ENCODE data around the gene ZNF222.

ZNF222 gene

GRCh38 chr19:44059229-44059628 is 34.0 kb downstream of the ZNF222 start:
- no peak for TF ChIP-seq CTCF (IDR thresholded peaks at IDR 0.05)
- DNase-seq: no peak
- Mint-ChIP-seq H3K4me1 (no peaks in the 10 kb centered on the region), H3K4me3 (no peak overlapping the region), H3K27me3 (ENCODE audit: low read depth, poor library complexity) (no peaks in the 10 kb centered on the region), H3K36me3 (ENCODE audit: low read depth) (peaks cover 98% of the 10 kb centered on the region), H3K27ac (no peak overlapping the region), H3K9me3 (peaks cover 24% of the 10 kb centered on the region)

GRCh38 chr19:44061038-44061437 is 35.9 kb downstream of the ZNF222 start:
- H3K27ac Mint-ChIP-seq: no peak overlapping the region
- H3K27me3 Mint-ChIP-seq (ENCODE audit: low read depth, poor library complexity): no peaks in the 10 kb centered on the region
- H3K36me3 Mint-ChIP-seq (ENCODE audit: low read depth): peaks cover 98% of the 10 kb centered on the region
- H3K9me3 Mint-ChIP-seq: peaks cover 24% of the 10 kb centered on the region
- DNase-seq: no peak
- no peak for TF ChIP-seq CTCF (IDR thresholded peaks at IDR 0.05)
- H3K4me1 Mint-ChIP-seq: no peaks in the 10 kb centered on the region
- no peak overlapping the region for H3K4me3 Mint-ChIP-seq

GRCh38 chr19:44066305-44066704 is 41.1 kb downstream of the ZNF222 start:
- Mint-ChIP-seq H3K36me3 (ENCODE audit: low read depth) (peaks cover 96% of the 10 kb centered on the region), H3K27ac (no peak overlapping the region), H3K27me3 (ENCODE audit: low read depth, poor library complexity) (peaks cover 2% of the 10 kb centered on the region), H3K4me3 (no peak overlapping the region), H3K9me3 (peaks cover 68% of the 10 kb centered on the region), H3K4me1 (peaks cover under 1% of the 10 kb centered on the region)
- no peak for TF ChIP-seq CTCF (IDR thresholded peaks at IDR 0.05)
- no peak for DNase-seq

- Mint-ChIP-seq H3K4me1 (peaks cover 20% of the 10 kb centered on the region), H3K4me3 (no peak overlapping the region), H3K9me3 (peaks cover 84% of the 10 kb centered on the region), H3K27ac (no peak overlapping the region), H3K27me3 (ENCODE audit: low read depth, poor library complexity) (peaks cover 7% of the 10 kb centered on the region), H3K36me3 (ENCODE audit: low read depth) (peaks cover 79% of the 10 kb centered on the region)
- no peak for TF ChIP-seq CTCF (IDR thresholded peaks at IDR 0.05)
- no peak for DNase-seq
Observed at GRCh38 chr19:44069415-44069814, 44.2 kb downstream of the ZNF222 start.

GRCh38 chr19:44071824-44072542 is 46.8 kb downstream of the ZNF222 start, which contains the start of gene ZNF284:
TSS of gene ZNF284 (plus strand) at chr19:44072159. CDS start at chr19:44076390, 4,231 bp downstream.
- Mint-ChIP-seq H3K27ac (peak within 1 kb of the TSS; percentile 40), H3K4me1 (peaks cover 20% of the 10 kb centered on the region), H3K9me3 (peaks cover 72% of the 10 kb centered on the region), H3K4me3 (peak within 1 kb of the TSS; percentile 92), H3K27me3 (ENCODE audit: low read depth, poor library complexity) (peaks cover 7% of the 10 kb centered on the region), H3K36me3 (ENCODE audit: low read depth) (peaks cover 73% of the 10 kb centered on the region)
- DNase-seq: peak; percentile 78
- TF ChIP-seq CTCF (IDR thresholded peaks at IDR 0.05): no peak
